T-helper 2 cell treated with Interferon-gamma antibody and Interleukin-4, amounts not matched to agents 5 μg/mL and 100 μg/mL, for 36 hours (primary cell): ENCODE data around the gene TMEFF2.

ENCODE experiments used
- DNase-seq: peaks from one replicate; pipeline ENCODE4 v3.0.0; 2021; ENCODE audit warnings: low spot score
- H3K27ac Mint-ChIP-seq: one replicate; pipeline ENCODE4 v1.8.0; 2021; ENCODE audit warnings: mild to moderate bottlenecking, mixed read lengths
- H3K27me3 Mint-ChIP-seq: one replicate; pipeline ENCODE4 v1.8.0; 2021; ENCODE audit warnings: low read depth, mixed read lengths
- H3K36me3 Mint-ChIP-seq: one replicate; pipeline ENCODE4 v1.8.0; 2021; ENCODE audit warnings: low read depth, mixed read lengths
- H3K4me1 Mint-ChIP-seq: one replicate; pipeline ENCODE4 v1.8.0; 2021; ENCODE audit warnings: low read depth, mixed read lengths
- H3K4me3 Mint-ChIP-seq: one replicate; pipeline ENCODE4 v1.8.0; 2022; ENCODE audit warnings: mild to moderate bottlenecking, moderate library complexity, mixed read lengths
- H3K9me3 Mint-ChIP-seq: one replicate; pipeline ENCODE4 v1.8.0; 2021; ENCODE audit warnings: mixed read lengths

Gene TMEFF2

GRCh38 chr2:192197357-192197756 is 2.6 kb upstream of the TMEFF2 start:
- Mint-ChIP-seq H3K4me1 (peaks cover 16% of the 10 kb centered on the region), H3K27ac (no peak overlapping the region), H3K9me3 (no peaks in the 10 kb centered on the region), H3K4me3 (no peak overlapping the region), H3K36me3 (no peaks in the 10 kb centered on the region), H3K27me3 (peaks cover 64% of the 10 kb centered on the region)
- no peak for DNase-seq

GRCh38 chr2:192196421-192197194 is 1.9 kb upstream of the TMEFF2 start:
- Mint-ChIP-seq H3K4me3 (peak overlapping the region; percentile 76), H3K27ac (no peak overlapping the region), H3K27me3 (peaks cover 72% of the 10 kb centered on the region), H3K9me3 (no peaks in the 10 kb centered on the region), H3K4me1 (peaks cover 16% of the 10 kb centered on the region), H3K36me3 (no peaks in the 10 kb centered on the region)
- DNase-seq = no peak

GRCh38 chr2:192195548-192196418 is 1.1 kb upstream of the TMEFF2 start:
- H3K36me3 Mint-ChIP-seq = no peaks in the 10 kb centered on the region
- peak overlapping the region; percentile 76 for H3K4me3 Mint-ChIP-seq
- DNase-seq = no peak

GRCh38 chr2:192194265-192194865 is 368 bp downstream of the TMEFF2 start:
- no peaks in the 10 kb centered on the region for H3K9me3 Mint-ChIP-seq
- no peak for DNase-seq

More at GRCh38 chr2:192195548-192196418, 1.1 kb upstream of the TMEFF2 start:
- H3K27me3 Mint-ChIP-seq = peaks cover 76% of the 10 kb centered on the region
- H3K27ac Mint-ChIP-seq = no peak overlapping the region
- no peaks in the 10 kb centered on the region for H3K9me3 Mint-ChIP-seq
- H3K4me1 Mint-ChIP-seq = peaks cover 16% of the 10 kb centered on the region

GRCh38 chr2:192190474-192190873 is 4.3 kb downstream of the TMEFF2 start:
- DNase-seq = no peak
- H3K4me1 Mint-ChIP-seq = peaks cover 6% of the 10 kb centered on the region
- H3K9me3 Mint-ChIP-seq = no peaks in the 10 kb centered on the region
- no peaks in the 10 kb centered on the region for H3K36me3 Mint-ChIP-seq
- H3K27me3 Mint-ChIP-seq = peaks cover 46% of the 10 kb centered on the region
- H3K4me3 Mint-ChIP-seq = no peak overlapping the region
- no peak overlapping the region for H3K27ac Mint-ChIP-seq

More at GRCh38 chr2:192194265-192194865, 368 bp downstream of the TMEFF2 start:
- Mint-ChIP-seq H3K27me3 (peaks cover 75% of the 10 kb centered on the region), H3K4me1 (peaks cover 16% of the 10 kb centered on the region), H3K27ac (no peak overlapping the region), H3K4me3 (peak overlapping the region; percentile 76), H3K36me3 (no peaks in the 10 kb centered on the region)

GRCh38 chr2:192186806-192187205 is 7.9 kb downstream of the TMEFF2 start:
- no peaks in the 10 kb centered on the region for H3K4me1 Mint-ChIP-seq
- H3K4me3 Mint-ChIP-seq = no peak overlapping the region
- peaks cover 13% of the 10 kb centered on the region for H3K27me3 Mint-ChIP-seq
- no peaks in the 10 kb centered on the region for H3K9me3 Mint-ChIP-seq
- no peak overlapping the region for H3K27ac Mint-ChIP-seq
- no peak for DNase-seq
- H3K36me3 Mint-ChIP-seq = no peaks in the 10 kb centered on the region

GRCh38 chr2:192184349-192184748 is 10.4 kb downstream of the TMEFF2 start:
- Mint-ChIP-seq H3K9me3 (no peaks in the 10 kb centered on the region), H3K27me3 (peaks cover 10% of the 10 kb centered on the region), H3K4me3 (no peak overlapping the region), H3K27ac (no peak overlapping the region), H3K4me1 (no peaks in the 10 kb centered on the region), H3K36me3 (no peaks in the 10 kb centered on the region)
- DNase-seq = no peak

- no peak overlapping the region for H3K27ac Mint-ChIP-seq
- H3K4me3 Mint-ChIP-seq = no peak overlapping the region
- H3K27me3 Mint-ChIP-seq = peaks cover 10% of the 10 kb centered on the region
- no peak for DNase-seq
- no peaks in the 10 kb centered on the region for H3K36me3 Mint-ChIP-seq
- H3K4me1 Mint-ChIP-seq = no peaks in the 10 kb centered on the region
- no peaks in the 10 kb centered on the region for H3K9me3 Mint-ChIP-seq
These were observed 11.4 kb downstream of the TMEFF2 start for GRCh38 chr2:192183296-192183695.

GRCh38 chr2:192166946-192167345 is 27.8 kb downstream of the TMEFF2 start:
- Mint-ChIP-seq H3K4me3 (no peak overlapping the region), H3K27me3 (peaks cover 22% of the 10 kb centered on the region), H3K4me1 (peaks cover under 1% of the 10 kb centered on the region), H3K36me3 (no peaks in the 10 kb centered on the region), H3K27ac (no peak overlapping the region), H3K9me3 (no peaks in the 10 kb centered on the region)
- DNase-seq = no peak

GRCh38 chr2:192165842-192166241 is 28.9 kb downstream of the TMEFF2 start:
- Mint-ChIP-seq H3K4me3 (no peak overlapping the region), H3K36me3 (no peaks in the 10 kb centered on the region), H3K27ac (no peak overlapping the region), H3K27me3 (peaks cover 13% of the 10 kb centered on the region), H3K9me3 (no peaks in the 10 kb centered on the region), H3K4me1 (peaks cover 6% of the 10 kb centered on the region)
- no peak for DNase-seq

GRCh38 chr2:192162392-192163042 is 32.2 kb downstream of the TMEFF2 start:
- H3K4me1 Mint-ChIP-seq = peaks cover 6% of the 10 kb centered on the region
- DNase-seq = peak; percentile 39
- no peaks in the 10 kb centered on the region for H3K36me3 Mint-ChIP-seq
- no peaks in the 10 kb centered on the region for H3K9me3 Mint-ChIP-seq
- H3K27me3 Mint-ChIP-seq = peaks cover 11% of the 10 kb centered on the region
- no peak overlapping the region for H3K4me3 Mint-ChIP-seq
- H3K27ac Mint-ChIP-seq = no peak overlapping the region

- Mint-ChIP-seq H3K27ac (no peak overlapping the region), H3K36me3 (no peaks in the 10 kb centered on the region), H3K4me1 (peaks cover 6% of the 10 kb centered on the region), H3K27me3 (peaks cover 5% of the 10 kb centered on the region), H3K9me3 (no peaks in the 10 kb centered on the region), H3K4me3 (no peak overlapping the region)
- DNase-seq = no peak
These were observed 33.0 kb downstream of the TMEFF2 start for GRCh38 chr2:192161656-192162290.

GRCh38 chr2:192159736-192160135 is 35.0 kb downstream of the TMEFF2 start:
- Mint-ChIP-seq H3K27ac (no peak overlapping the region), H3K36me3 (no peaks in the 10 kb centered on the region), H3K27me3 (peaks cover 2% of the 10 kb centered on the region), H3K4me3 (no peak overlapping the region), H3K9me3 (no peaks in the 10 kb centered on the region), H3K4me1 (peaks cover 6% of the 10 kb centered on the region)
- no peak for DNase-seq
